Panc1 (cell line): ENCODE measurements around the gene HSBP1L1. TPM values are rescaled to one million over a fixed set of nuclear protein-coding genes. Genes with fewer than 3 reads are reported as not detected.
"Not testable (repeated sequence)": the region's sequence is repeated elsewhere in the genome, so short reads cannot be mapped to it uniquely, and the experiment has no call there.

ENCODE experiments used
- ATAC-seq: fragments of 200-7000 bp; cut with Tn5 transposase; 2 replicates; pipeline ENCODE4 v1.9.1; 2020; ENCODE audit warnings: mild to moderate bottlenecking, moderate library complexity
- BruUV-seq: library from RNA; stranded (reverse); fragments of 400-500 nt; replicated peaks from 2 replicates; lab custom pipeline; 2021; lab: Mats Ljungman, UMichigan
- CTCF ChIA-PET: fragments of 300-600 bp; sonication (Branson Sonifier 250); formaldehyde crosslinking; loops from one replicate; lab custom pipeline; 2022; ENCODE audit warnings: antibody characterized with exemption; lab: Charles Lee
- POLR2A ChIA-PET: fragments of 300-600 bp; sonication (Branson Sonifier 250); formaldehyde crosslinking; loops from one replicate; lab custom pipeline; 2022; ENCODE audit warnings: antibody characterized with exemption; lab: Charles Lee
- DNase-seq: peaks from one replicate; pipeline ENCODE4 v3.0.0-alpha.2; 2010; ENCODE audit warnings: low read depth, low spot score
- H3K27ac ChIP-seq: 2 replicates; pipeline ENCODE4 v1.5.1; 2011; ENCODE audit warnings: mild to moderate bottlenecking, low read length, inconsistent platforms
- H3K27me3 ChIP-seq: fragments of 200-500 bp; sonication (Bioruptor generic); 2 replicates; pipeline ENCODE4 v1.6.0; 2014; ENCODE audit warnings: low read length, inconsistent platforms; ENCODE audit not compliant: control insufficient read depth, insufficient read depth
- H3K36me3 ChIP-seq: fragments of 200-500 bp; sonication (Bioruptor generic); 2 replicates; pipeline ENCODE4 v1.5.1; 2014; ENCODE audit warnings: inconsistent platforms, mild to moderate bottlenecking, low read length, moderate library complexity; ENCODE audit not compliant: control insufficient read depth, insufficient read depth
- H3K4me1 ChIP-seq: 2 replicates; pipeline ENCODE4 v1.5.1; 2011; ENCODE audit warnings: inconsistent platforms, mild to moderate bottlenecking, low read length, moderate library complexity; ENCODE audit not compliant: control insufficient read depth, insufficient read depth
- H3K4me3 ChIP-seq, 2 experiments: 2 replicates each; pipeline ENCODE4 v1.5.1; 2011 to 2012; ENCODE audit warnings: low read depth in 2 of 2, low read length in 2 of 2, mild to moderate bottlenecking in 2 of 2, inconsistent platforms in 1 of 2, moderate library complexity in 1 of 2
- H3K9me3 ChIP-seq: fragments of 200-500 bp; sonication (Bioruptor generic); 2 replicates; pipeline ENCODE4 v1.5.1; 2014; ENCODE audit warnings: low read depth, mild to moderate bottlenecking, inconsistent platforms, low read length, moderate library complexity; ENCODE audit not compliant: control insufficient read depth, insufficient read depth
- POLR2AphosphoS5 ChIP-seq: IDR thresholded peaks from 2 replicates; pipeline ENCODE4 v1.6.1; 2012; ENCODE audit warnings: mild to moderate bottlenecking, low read depth, low read length, moderate library complexity
- SIN3A ChIP-seq: IDR thresholded peaks from 2 replicates; pipeline ENCODE4 v1.6.1; 2012; ENCODE audit warnings: low read depth, mild to moderate bottlenecking, low read length, moderate library complexity, borderline replicate concordance; ENCODE audit not compliant: insufficient read depth
- TCF7L2 ChIP-seq: IDR thresholded peaks from 2 replicates; pipeline ENCODE4 v1.6.1; 2011; ENCODE audit warnings: mild to moderate bottlenecking, low read depth, low read length, inconsistent platforms
- in situ Hi-C: cut with HindIII; loops from 2 replicates; pipeline ENCODE4 v1.10.0; 2016; ENCODE audit warnings: low sequenced_read_pairs, low pct_unique_long_range_greater_than_20kb
- intact Hi-C: fragments of 100-400 bp; cut with micrococcal nuclease; formaldehyde crosslinking; loops from one replicate; pipeline ENCODE4 v1.10.0; 2022; ENCODE audit not compliant: unreplicated experiment
- total RNA-seq: library from RNA; stranded (reverse); gene quantifications from one replicate; pipeline ENCODE4 v1.2.1, GENCODE V29; 2021; ENCODE audit not compliant: unreplicated experiment
- TF ChIP-seq, protein P1 (sequence below): fragments of 450-650 bp; IDR thresholded peaks from 2 replicates; pipeline ENCODE4 v1.5.1; 2017; ENCODE audit warnings: mild to moderate bottlenecking
- TF ChIP-seq, protein P2 (sequence below), 2 experiments: IDR thresholded peaks; 2 replicates each; pipeline ENCODE4 v1.6.1; 2011 to 2012; ENCODE audit warnings: low read depth in 2 of 2, control low read depth in 1 of 2, low read length in 1 of 2, mild to moderate bottlenecking in 1 of 2, moderate library complexity in 1 of 2; ENCODE audit not compliant: insufficient read depth in 1 of 2

HSBP1L1 gene
- total RNA-seq, 1 experiment from 2014 or later = 45.4 TPM

DNA sequence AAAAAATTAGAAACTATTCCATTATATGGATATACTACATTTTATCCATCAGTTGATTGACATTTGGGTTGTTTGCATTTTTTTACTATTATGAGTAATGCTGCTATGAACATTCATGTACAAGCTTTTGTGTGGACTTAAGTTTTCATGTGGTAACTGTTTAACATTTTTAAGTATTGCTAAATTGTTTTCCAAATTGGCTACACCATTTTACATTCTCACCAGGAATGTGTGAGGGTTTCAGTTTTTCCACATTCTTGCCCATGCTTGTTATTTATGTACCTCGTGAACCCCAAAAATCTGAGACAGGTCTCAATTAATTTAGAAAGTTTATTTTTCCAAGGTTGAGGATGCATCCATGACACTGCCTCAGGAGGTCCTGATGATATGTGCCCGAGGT is 27.1 kb downstream of the HSBP1L1 start:
- POLR2A ChIA-PET = no interaction called here
- CTCF ChIA-PET = interaction anchor here (0.6 kb wide), 1 partner anchor 68 kb away, joined by 11 read pairs; no protein-coding TSS in a partner anchor
- in situ Hi-C loops = no loop called here
- no TSS peak for BruUV-seq
- no peak overlapping the region for H3K27ac ChIP-seq
- no peak overlapping the region for H3K4me3 ChIP-seq
- ATAC-seq = no peak
- H3K27me3 ChIP-seq = no peaks in the 10 kb centered on the region
- TF ChIP-seq, protein P1, sequence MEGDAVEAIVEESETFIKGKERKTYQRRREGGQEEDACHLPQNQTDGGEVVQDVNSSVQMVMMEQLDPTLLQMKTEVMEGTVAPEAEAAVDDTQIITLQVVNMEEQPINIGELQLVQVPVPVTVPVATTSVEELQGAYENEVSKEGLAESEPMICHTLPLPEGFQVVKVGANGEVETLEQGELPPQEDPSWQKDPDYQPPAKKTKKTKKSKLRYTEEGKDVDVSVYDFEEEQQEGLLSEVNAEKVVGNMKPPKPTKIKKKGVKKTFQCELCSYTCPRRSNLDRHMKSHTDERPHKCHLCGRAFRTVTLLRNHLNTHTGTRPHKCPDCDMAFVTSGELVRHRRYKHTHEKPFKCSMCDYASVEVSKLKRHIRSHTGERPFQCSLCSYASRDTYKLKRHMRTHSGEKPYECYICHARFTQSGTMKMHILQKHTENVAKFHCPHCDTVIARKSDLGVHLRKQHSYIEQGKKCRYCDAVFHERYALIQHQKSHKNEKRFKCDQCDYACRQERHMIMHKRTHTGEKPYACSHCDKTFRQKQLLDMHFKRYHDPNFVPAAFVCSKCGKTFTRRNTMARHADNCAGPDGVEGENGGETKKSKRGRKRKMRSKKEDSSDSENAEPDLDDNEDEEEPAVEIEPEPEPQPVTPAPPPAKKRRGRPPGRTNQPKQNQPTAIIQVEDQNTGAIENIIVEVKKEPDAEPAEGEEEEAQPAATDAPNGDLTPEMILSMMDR = no peak
- TF ChIP-seq POLR2AphosphoS5 (no peak), SIN3A (no peak), TCF7L2 (no peak)
- TF ChIP-seq, protein P2, sequence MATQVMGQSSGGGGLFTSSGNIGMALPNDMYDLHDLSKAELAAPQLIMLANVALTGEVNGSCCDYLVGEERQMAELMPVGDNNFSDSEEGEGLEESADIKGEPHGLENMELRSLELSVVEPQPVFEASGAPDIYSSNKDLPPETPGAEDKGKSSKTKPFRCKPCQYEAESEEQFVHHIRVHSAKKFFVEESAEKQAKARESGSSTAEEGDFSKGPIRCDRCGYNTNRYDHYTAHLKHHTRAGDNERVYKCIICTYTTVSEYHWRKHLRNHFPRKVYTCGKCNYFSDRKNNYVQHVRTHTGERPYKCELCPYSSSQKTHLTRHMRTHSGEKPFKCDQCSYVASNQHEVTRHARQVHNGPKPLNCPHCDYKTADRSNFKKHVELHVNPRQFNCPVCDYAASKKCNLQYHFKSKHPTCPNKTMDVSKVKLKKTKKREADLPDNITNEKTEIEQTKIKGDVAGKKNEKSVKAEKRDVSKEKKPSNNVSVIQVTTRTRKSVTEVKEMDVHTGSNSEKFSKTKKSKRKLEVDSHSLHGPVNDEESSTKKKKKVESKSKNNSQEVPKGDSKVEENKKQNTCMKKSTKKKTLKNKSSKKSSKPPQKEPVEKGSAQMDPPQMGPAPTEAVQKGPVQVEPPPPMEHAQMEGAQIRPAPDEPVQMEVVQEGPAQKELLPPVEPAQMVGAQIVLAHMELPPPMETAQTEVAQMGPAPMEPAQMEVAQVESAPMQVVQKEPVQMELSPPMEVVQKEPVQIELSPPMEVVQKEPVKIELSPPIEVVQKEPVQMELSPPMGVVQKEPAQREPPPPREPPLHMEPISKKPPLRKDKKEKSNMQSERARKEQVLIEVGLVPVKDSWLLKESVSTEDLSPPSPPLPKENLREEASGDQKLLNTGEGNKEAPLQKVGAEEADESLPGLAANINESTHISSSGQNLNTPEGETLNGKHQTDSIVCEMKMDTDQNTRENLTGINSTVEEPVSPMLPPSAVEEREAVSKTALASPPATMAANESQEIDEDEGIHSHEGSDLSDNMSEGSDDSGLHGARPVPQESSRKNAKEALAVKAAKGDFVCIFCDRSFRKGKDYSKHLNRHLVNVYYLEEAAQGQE (IDR thresholded peaks at IDR 0.05; ENCODE audit: insufficient read depth in 1 of 2, low read depth in 2 of 2, low read length in 1 of 2) = no peak
- no peaks in the 10 kb centered on the region for H3K9me3 ChIP-seq
- peaks cover 9% of the 10 kb centered on the region for H3K4me1 ChIP-seq
- intact Hi-C loops = no loop called here
- DNase-seq = no peak
- H3K36me3 ChIP-seq = peaks cover 3% of the 10 kb centered on the region

DNA sequence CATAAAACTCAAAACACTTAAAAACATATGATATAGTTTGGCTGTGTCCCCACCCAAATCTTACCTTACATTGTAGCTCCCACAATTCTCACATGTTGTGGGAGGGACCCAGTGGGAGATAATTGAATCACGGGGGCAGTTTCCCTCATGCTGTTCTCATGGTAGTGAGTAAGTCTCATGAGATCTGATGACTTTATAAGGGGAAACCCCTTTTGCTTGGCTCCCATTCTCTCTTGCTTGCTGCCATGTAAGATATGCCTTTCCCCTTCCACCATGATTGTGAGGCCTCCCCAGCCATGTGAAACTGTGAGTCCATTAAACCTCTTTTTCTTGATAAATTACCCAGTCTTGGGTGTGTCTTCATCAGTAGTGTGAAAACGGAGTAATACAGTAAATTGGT is 35.3 kb downstream of the HSBP1L1 start:
- CTCF ChIA-PET, BruUV-seq, H3K27ac ChIP-seq, H3K27me3 ChIP-seq, DNase-seq, H3K9me3 ChIP-seq, H3K4me1 ChIP-seq, H3K36me3 ChIP-seq, intact Hi-C loops, H3K4me3 ChIP-seq, ATAC-seq, in situ Hi-C loops: not testable (repeated sequence)
- POLR2A ChIA-PET = interaction anchor here (0.6 kb wide), 1 partner anchor 93 kb away, joined by 4 read pairs; no protein-coding TSS in a partner anchor

DNA sequence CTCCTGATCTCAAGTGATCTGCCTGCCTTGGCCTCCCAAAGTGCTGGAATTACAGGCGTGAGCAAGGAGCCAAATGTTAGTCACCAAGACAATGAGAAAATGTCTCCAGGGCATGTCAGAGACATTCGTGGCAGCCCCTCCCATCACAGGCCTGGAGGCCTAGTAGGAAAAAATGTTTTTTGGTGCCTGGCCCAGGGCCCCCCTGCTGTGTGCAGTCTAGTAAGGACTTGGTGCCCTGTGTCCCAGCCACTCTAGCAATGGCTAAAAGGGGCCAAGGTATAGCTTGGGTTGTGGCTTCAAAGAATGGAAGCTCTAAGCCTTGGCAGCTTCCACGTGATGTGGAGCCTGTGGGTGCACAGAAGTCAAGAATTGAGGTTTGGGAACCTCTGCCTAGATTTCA is 36.4 kb downstream of the HSBP1L1 start:
- H3K27me3 ChIP-seq = no peaks in the 10 kb centered on the region
- CTCF ChIA-PET = no interaction called here
- DNase-seq (no peak), ATAC-seq (no peak)
- in situ Hi-C loops = no loop called here
- H3K27ac ChIP-seq = no peak overlapping the region
- POLR2A ChIA-PET = no interaction called here
- intact Hi-C loops = no loop called here
- H3K4me1 ChIP-seq = no peaks in the 10 kb centered on the region
- no peaks in the 10 kb centered on the region for H3K36me3 ChIP-seq
- no peak for TF ChIP-seq TCF7L2
- TF ChIP-seq SIN3A = no peak
- no peak for TF ChIP-seq POLR2AphosphoS5
- TF ChIP-seq, protein P1 = no peak
- TF ChIP-seq, protein P2 (IDR thresholded peaks at IDR 0.05; ENCODE audit: insufficient read depth in 1 of 2, low read depth in 2 of 2, low read length in 1 of 2) = no peak
- H3K9me3 ChIP-seq = no peaks in the 10 kb centered on the region
- BruUV-seq = no TSS peak
- no peak overlapping the region for H3K4me3 ChIP-seq
